ENCODE data around the gene FADS6.

DNA sequence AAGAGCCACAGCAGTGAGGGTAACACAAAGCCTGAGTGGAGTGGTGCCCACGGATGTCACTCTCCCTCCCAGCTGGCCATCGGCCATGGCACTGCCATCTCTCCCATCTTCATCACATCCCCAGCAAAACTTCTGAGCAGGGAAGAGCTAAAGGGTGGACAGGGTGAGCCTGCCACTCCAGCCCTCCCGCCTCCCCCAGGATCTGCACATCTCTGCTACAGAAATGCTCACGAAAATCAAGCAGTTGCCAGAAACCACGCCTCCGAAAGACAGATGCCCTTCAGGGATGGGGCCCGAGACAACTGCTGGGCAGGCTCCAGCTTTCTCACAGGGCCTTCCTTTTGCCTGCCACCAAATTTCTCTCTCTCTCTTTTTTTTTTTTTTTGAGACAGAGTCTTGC lies 37.3 kb downstream of the FADS6 start:
- TF ChIP-seq POLR2A (IDR thresholded peaks at IDR 0.05; ENCODE audit: extremely low read depth, insufficient read length) (no peak), CTCF (IDR thresholded peaks at IDR 0.05; ENCODE audit: low read depth, low read length) (no peak)
- TF ChIP-seq, protein P1, sequence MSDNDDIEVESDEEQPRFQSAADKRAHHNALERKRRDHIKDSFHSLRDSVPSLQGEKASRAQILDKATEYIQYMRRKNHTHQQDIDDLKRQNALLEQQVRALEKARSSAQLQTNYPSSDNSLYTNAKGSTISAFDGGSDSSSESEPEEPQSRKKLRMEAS (IDR thresholded peaks at IDR 0.05; ENCODE audit: low read depth, low read length): no peak

All from NB4 (cell line).